Activated CD4-positive, alpha-beta memory T cell treated with anti-CD3 and anti-CD28 coated beads for 36 hours (primary cell): ENCODE results near the gene COCH. TPM values are rescaled to one million over a fixed set of nuclear protein-coding genes. Genes with fewer than 3 reads are reported as not detected.

Experiments
- total RNA-seq, 2 experiments: library from RNA; stranded (reverse); gene quantifications; one replicate each; pipeline ENCODE4 v1.2.3, GENCODE V29; 2021

Gene COCH
- total RNA-seq, 2 experiments from 2014 or later, result 0.45 to 0.75 TPM

Other genes starting within 250 kb of the COCH start
- 1 to 10 TPM; 3.9 to 5.9 TPM for gene AP4S1, start 151.1 kb downstream of the COCH start, total RNA-seq
- 10 to 100 TPM; 17.4 to 19.4 TPM for gene STRN3, start 151.8 kb downstream of the COCH start, total RNA-seq